Fibroblast of skin of right biceps (primary cell): ENCODE data around the gene TMOD2.
"Not testable (repeated sequence)": the region's sequence is repeated elsewhere in the genome, so short reads cannot be mapped to it uniquely, and the experiment has no call there.

ENCODE experiments used
- DNase-seq: peaks from one replicate; pipeline ENCODE4 v3.0.0-alpha.2; 2013

Gene TMOD2

GRCh38 chr15:51775967-51776816 lies 24.8 kb downstream of the TMOD2 start:
- DNase-seq: peak; percentile 40

GRCh38 chr15:51776952-51777569 lies 25.7 kb downstream of the TMOD2 start:
- peak; percentile 72 for DNase-seq

- DNase-seq: no peak
Measured at GRCh38 chr15:51780636-51781035, 29.2 kb downstream of the TMOD2 start.

- no peak for DNase-seq
Measured at GRCh38 chr15:51781506-51781905, 30.1 kb downstream of the TMOD2 start.

- DNase-seq: peak; percentile 6
Measured at GRCh38 chr15:51782357-51782896, 31.0 kb downstream of the TMOD2 start.

GRCh38 chr15:51783967-51784366 lies 32.6 kb downstream of the TMOD2 start:
- DNase-seq: no peak

- DNase-seq: not testable (repeated sequence)
Measured at GRCh38 chr15:51787130-51787529, 35.7 kb downstream of the TMOD2 start.

GRCh38 chr15:51792474-51792873 lies 41.1 kb downstream of the TMOD2 start:
- DNase-seq: not testable (repeated sequence)

- no peak for DNase-seq
Measured at GRCh38 chr15:51793521-51794305, 42.3 kb downstream of the TMOD2 start.

- peak; percentile 16 for DNase-seq
Measured at GRCh38 chr15:51796847-51797401, 45.5 kb downstream of the TMOD2 start.

GRCh38 chr15:51798281-51798680 lies 46.9 kb downstream of the TMOD2 start:
- DNase-seq: peak; percentile 37

GRCh38 chr15:51799282-51800252 lies 48.2 kb downstream of the TMOD2 start:
- no peak for DNase-seq

- DNase-seq: no peak
Measured at GRCh38 chr15:51801391-51801835, 50.0 kb downstream of the TMOD2 start.

- DNase-seq: no peak
Measured at GRCh38 chr15:51802593-51802992, 51.2 kb downstream of the TMOD2 start.

- peak; percentile 6 for DNase-seq
Measured at GRCh38 chr15:51803965-51804364, 52.6 kb downstream of the TMOD2 start.

GRCh38 chr15:51806123-51806522 lies 54.7 kb downstream of the TMOD2 start:
- no peak for DNase-seq

- no peak for DNase-seq
Measured at GRCh38 chr15:51809457-51809856, 58.1 kb downstream of the TMOD2 start.

- DNase-seq: no peak
Measured at GRCh38 chr15:51812598-51812997, 61.2 kb downstream of the TMOD2 start.

- DNase-seq: no peak
Measured at GRCh38 chr15:51814606-51815005, 63.2 kb downstream of the TMOD2 start.

GRCh38 chr15:51816611-51817010 lies 65.2 kb downstream of the TMOD2 start:
- no peak for DNase-seq

- no peak for DNase-seq
Measured at GRCh38 chr15:51818150-51818549, 66.8 kb downstream of the TMOD2 start.

- DNase-seq: no peak
Measured at GRCh38 chr15:51825698-51826097, 74.3 kb downstream of the TMOD2 start.
